Ishikawa (cell line): ENCODE measurements around the gene OR10AG1.

Experiments
- CEBPB ChIP-seq: IDR thresholded peaks from 2 replicates; pipeline ENCODE4 v1.6.1; 2012
- EGR1 ChIP-seq: IDR thresholded peaks from 2 replicates; pipeline ENCODE4 v1.6.1; 2012
- EP300 ChIP-seq: IDR thresholded peaks from 2 replicates; pipeline ENCODE4 v1.6.1; 2012; ENCODE audit warnings: borderline replicate concordance
- MAX ChIP-seq: IDR thresholded peaks from 2 replicates; pipeline ENCODE4 v1.6.1; 2012
- NFIC ChIP-seq: IDR thresholded peaks from 2 replicates; pipeline ENCODE4 v1.6.1; 2012
- REST ChIP-seq: IDR thresholded peaks from 2 replicates; pipeline ENCODE4 v1.6.1; 2012; ENCODE audit warnings: low read depth, mild to moderate bottlenecking
- TAF1 ChIP-seq: IDR thresholded peaks from 2 replicates; pipeline ENCODE4 v1.6.1; 2012; ENCODE audit warnings: low read depth, mild to moderate bottlenecking
- TCF12 ChIP-seq: IDR thresholded peaks from 2 replicates; pipeline ENCODE4 v1.6.1; 2012; ENCODE audit warnings: low read depth
- USF1 ChIP-seq: IDR thresholded peaks from 2 replicates; pipeline ENCODE4 v1.6.1; 2012
- YY1 ChIP-seq: IDR thresholded peaks from 2 replicates; pipeline ENCODE4 v1.6.1; 2012; ENCODE audit warnings: low read depth

- TF ChIP-seq TAF1 (no peak), YY1 (no peak), REST (no peak), TCF12 (no peak), NFIC (no peak), MAX (no peak), EP300 (no peak), CEBPB (no peak), EGR1 (no peak), USF1 (no peak)
These were observed 13.2 kb downstream of the OR10AG1 start for GRCh38 chr11:55956521-55956920.
